NCI-H345 treated with DMSO at 0.1 percent for 48 hours (cell line): ENCODE results near the gene KLF4.
A peak's percentile ranks its signal among the peaks of the same experiment; 100 is the strongest.

Source experiments
- DNase-seq: peaks from one replicate; lab custom pipeline; 2025; ENCODE audit not compliant: unreplicated experiment; lab: John Stamatoyannopoulos, UW

Gene KLF4

DNA sequence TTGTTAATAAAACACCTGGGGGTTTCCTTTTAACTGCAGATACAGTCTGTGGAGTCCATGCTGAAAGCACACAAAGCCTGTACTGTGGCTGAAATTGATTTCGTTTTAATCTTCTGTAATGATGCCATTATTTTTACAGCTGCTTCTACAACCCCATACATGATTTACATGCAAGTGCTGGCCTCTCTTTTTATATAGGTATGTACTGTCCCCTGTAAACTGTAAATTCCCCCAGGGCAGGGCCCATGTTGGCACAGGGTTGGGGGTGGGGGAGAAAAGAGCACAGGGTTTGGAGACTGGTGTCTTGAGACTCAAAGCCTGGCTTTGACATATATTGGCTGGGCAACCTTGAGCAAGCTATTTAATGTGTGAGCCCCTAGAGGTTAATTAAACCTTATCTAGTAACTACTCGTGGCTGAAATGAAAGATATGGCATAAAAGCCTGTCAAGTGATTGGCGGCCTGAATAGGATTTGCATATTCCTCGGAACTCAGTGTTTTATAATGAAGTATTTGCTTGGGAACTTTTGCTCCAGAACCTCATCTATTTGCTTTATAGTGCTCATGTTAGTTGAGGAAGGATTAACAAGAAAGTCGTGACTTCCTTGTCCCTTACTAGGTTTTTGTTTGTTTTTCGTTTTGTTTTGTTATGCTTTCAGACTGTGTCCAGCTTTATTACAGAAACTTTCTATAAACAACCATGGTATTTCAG, 34.0 kb downstream of the KLF4 start:
- DNase-seq = no peak

DNA sequence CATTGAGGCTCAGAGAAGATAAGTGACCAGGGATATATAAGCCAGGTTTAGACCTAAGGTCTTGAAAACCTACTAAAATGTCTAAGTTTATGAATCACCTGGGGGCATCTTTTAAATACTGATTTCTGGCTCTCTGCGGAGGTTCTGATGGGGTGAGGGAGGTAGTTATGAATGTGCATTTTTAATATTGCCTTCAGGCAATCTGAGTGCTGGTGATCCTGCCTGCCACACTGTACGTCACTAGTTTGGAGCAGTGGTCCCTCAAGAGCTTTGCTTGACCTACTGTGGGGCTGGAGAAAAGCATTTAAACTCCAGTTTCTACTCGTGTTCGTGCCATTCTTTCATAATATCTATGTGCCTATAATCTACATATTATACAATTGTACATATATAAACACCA, 36.1 kb downstream of the KLF4 start:
- DNase-seq = no peak

DNA sequence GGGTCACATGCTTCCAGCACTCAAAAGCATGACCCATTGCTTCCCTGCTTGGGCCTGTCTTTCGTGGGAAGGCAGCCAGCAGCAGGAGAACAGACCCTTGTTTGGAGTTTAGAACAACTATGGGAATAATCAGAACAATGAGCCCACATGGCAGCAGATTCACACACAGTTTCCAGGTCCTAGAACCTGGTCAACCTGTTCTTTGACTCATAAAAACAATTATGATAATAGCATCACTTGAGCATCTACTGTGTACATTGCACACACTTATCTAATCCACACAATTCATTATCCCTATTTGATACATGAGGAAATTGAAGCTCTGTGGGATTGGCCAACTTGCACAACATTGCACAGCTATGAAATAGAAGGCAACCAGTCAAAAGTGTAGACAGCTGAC, 41.7 kb downstream of the KLF4 start:
- DNase-seq = peak; percentile 56

DNA sequence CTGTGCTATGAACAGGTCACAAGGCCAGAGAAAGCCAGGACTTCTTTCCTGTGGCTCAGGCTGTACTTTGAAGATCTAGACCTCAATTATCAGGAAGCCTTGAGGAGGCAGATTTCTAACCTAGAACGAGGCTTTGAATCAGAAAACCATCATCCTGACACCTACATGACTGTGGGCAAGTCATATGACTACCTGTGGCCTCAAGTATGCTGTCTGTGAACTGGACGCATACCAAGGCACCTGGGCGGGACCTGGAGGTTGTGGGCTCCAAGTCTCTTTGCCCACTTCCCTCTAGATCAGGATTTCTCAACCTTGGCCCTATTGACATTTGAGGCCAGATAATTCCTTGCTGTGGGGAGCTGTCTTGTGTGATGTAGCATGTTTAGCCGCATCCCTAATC, 42.5 kb downstream of the KLF4 start:
- DNase-seq = no peak

DNA sequence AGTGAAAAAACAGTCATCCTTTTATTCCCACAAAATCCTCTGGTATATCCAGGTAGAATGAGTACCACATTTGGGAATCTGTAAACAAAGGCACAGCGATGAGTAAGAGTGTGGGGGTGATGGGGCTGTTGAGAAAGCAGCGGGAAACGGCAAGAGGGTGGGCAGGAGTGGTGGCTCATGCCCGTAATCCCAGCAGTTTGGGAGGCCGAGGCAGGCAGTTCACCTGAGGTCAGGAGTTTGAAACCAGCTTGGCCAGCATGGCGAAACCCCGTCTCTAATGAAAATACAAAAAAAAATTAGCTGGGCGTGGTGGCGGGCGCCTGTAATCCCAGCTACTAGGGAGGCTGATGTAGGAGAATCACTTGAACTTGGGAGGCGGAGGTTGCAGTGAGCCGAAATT, 43.1 kb downstream of the KLF4 start:
- DNase-seq = no peak

DNA sequence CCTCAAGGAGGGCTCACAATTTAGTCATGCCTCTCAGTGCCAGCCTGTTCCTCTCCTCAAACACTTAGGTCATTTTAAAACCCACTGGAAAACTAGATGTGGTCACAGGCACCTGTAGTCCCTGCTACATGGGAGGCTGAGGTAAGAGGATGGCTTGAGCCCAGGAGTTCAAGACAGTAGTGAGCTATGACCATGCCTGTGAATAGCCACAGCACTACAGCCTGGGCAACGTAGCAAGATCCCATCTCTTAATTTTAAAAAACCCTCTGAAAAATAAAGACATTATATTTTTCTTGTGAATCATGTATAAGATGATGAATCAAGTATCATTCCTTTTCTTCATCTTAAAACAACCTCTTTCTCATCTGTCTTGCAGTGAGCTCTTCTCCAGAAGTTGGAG, 45.8 kb downstream of the KLF4 start:
- DNase-seq = no peak

DNA sequence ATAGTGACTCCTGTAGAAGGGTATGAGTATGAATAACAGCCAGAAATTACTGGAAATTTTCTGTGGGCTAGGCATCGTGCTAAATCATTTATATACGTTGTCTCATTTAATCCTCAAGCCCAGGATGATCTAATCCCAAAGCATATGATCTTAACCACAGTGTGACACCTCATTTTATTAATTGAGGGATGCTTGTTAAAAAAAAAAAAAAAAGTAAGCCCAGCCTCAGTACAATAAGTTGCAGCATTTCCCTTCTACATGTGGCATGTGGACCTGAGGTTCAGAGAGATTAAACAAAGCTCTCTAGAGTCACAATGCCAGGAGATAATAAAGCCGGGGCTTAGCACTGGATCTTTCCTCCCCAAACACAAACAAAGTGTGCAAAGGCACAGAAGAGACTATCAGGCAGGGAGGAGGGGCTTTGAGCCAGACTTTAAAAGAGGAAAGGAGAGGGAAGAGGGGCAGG, 49.5 kb downstream of the KLF4 start:
- DNase-seq = no peak

DNA sequence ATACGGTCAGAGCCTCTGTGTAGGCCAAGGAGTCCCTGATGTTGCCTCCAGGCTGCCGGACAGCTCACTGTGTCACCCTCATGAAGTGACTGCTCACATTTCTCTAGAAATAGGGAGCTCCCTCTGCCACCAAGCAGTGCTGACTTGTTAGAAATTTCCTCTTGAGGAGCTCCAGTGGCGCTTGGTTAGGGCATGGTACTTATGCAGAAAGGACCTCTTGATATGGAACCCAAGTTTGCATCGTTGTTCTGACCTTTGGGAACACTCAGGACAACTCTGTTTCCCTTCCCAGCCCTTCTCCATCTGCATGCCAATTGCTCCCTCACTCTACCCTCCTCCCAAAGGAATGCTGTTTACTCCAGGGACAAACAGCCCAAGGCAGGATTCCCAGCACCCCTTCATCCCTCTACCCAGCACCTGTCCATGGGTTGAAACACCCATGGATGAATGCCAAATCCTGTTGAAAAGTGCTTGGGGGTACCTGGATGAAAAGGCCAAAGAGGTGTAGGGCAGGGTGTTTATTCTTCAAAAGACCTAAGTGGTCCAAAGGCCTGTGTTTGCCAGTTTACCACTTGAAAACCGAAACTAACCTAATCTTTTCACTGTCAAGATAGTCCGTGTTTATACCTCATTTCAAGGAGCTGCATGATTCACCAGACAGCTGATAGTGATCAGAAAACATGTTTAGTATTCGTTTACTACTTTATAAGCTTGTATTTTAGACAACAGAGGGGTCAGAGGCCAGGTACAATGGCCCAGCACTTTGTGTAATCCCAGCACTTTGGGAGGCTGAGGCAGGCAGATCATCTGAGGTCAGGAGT, 51.1 kb downstream of the KLF4 start:
- peak; percentile 42 for DNase-seq

DNA sequence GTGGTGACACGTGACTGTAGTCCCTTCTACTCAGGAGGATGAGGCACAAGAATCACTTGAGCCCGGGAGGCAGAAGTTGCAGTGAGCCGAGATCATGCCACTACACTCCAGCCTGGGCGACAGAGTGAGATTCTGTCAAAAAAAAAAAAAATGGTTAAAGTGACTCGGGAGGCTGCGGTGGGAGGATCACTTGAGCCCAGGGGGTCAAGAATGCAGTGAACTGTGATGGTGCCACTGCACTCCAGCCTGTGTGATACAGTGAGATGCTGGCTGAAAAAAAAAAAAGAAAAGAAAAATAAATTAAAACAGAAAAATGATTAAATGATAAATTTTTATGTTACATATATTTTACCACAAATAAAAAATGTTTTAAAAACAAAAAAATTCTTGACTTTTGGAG, 51.9 kb downstream of the KLF4 start:
- DNase-seq = no peak

DNA sequence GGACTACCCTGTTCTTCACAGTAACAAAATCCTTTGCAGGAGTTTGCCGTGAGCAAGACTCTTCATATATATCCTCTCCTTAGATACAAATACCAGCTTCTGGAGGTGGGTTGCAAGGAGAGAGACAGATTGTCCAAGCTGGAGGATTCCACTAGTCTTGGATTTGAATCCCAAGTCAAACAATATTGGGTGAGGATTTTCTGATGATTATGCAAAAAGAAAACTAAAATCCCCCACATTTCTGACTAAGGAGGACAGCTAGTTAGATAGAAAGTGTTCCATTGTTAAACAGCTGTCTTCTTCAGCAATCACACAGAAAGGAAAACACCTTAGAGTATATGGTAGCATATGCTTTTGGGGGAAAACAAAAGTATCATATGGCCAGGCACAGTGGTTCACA, 54.2 kb downstream of the KLF4 start:
- DNase-seq = no peak
